ENCODE results near the gene SMC5.

SMC5 gene

GRCh38 chr9:70258692-70259511 lies at the start of gene SMC5:
SMC5 (plus strand) TSS chr9:70258978; CDS start chr9:70259079, 101 bp downstream.
- peak; percentile 94 for DNase-seq (ENCODE audit: low read depth, low spot score)
- no peak for TF ChIP-seq CTCF (IDR thresholded peaks at IDR 0.05; ENCODE audit: low read depth, low read length)
- H3K4me3 ChIP-seq (ENCODE audit: low read depth, low read length), result peak within 1 kb of the TSS; percentile 85
- in situ Hi-C loops (cut with HindIII; ENCODE audit: low sequenced_read_pairs), result no loop called here

GRCh38 chr9:70217029-70217428 lies 41.7 kb upstream of the SMC5 start:
- in situ Hi-C loops (cut with HindIII; ENCODE audit: low sequenced_read_pairs), result no loop called here
- no peak for TF ChIP-seq CTCF (IDR thresholded peaks at IDR 0.05; ENCODE audit: low read depth, low read length)
- no peak overlapping the region for H3K4me3 ChIP-seq (ENCODE audit: low read depth, low read length)
- no peak for DNase-seq (ENCODE audit: low read depth, low spot score)

- no peak for TF ChIP-seq CTCF (IDR thresholded peaks at IDR 0.05; ENCODE audit: low read depth, low read length)
- in situ Hi-C loops (cut with HindIII; ENCODE audit: low sequenced_read_pairs), result no loop called here
- no peak overlapping the region for H3K4me3 ChIP-seq (ENCODE audit: low read depth, low read length)
- DNase-seq (ENCODE audit: low read depth, low spot score), result peak; percentile 37
Observed at GRCh38 chr9:70218767-70219166, 40.0 kb upstream of the SMC5 start.

GRCh38 chr9:70220216-70220615 lies 38.6 kb upstream of the SMC5 start:
- DNase-seq (ENCODE audit: low read depth, low spot score), result no peak
- H3K4me3 ChIP-seq (ENCODE audit: low read depth, low read length), result no peak overlapping the region
- no peak for TF ChIP-seq CTCF (IDR thresholded peaks at IDR 0.05; ENCODE audit: low read depth, low read length)
- in situ Hi-C loops (cut with HindIII; ENCODE audit: low sequenced_read_pairs), result no loop called here

- DNase-seq (ENCODE audit: low read depth, low spot score), result no peak
- in situ Hi-C loops (cut with HindIII; ENCODE audit: low sequenced_read_pairs), result no loop called here
- TF ChIP-seq CTCF (IDR thresholded peaks at IDR 0.05; ENCODE audit: low read depth, low read length), result no peak
- no peak overlapping the region for H3K4me3 ChIP-seq (ENCODE audit: low read depth, low read length)
Observed at GRCh38 chr9:70222354-70222753, 36.4 kb upstream of the SMC5 start.

GRCh38 chr9:70228118-70228517 lies 30.7 kb upstream of the SMC5 start:
- no peak overlapping the region for H3K4me3 ChIP-seq (ENCODE audit: low read depth, low read length)
- DNase-seq (ENCODE audit: low read depth, low spot score), result no peak
- no peak for TF ChIP-seq CTCF (IDR thresholded peaks at IDR 0.05; ENCODE audit: low read depth, low read length)
- in situ Hi-C loops (cut with HindIII; ENCODE audit: low sequenced_read_pairs), result no loop called here
